NCI-H187 treated with DMSO at 0.1 percent for 48 hours (cell line): ENCODE results near the gene CACNA2D1.
"Not testable (repeated sequence)": the region's sequence is repeated elsewhere in the genome, so short reads cannot be mapped to it uniquely, and the experiment has no call there.

ENCODE experiments used
- DNase-seq: peaks from one replicate; lab custom pipeline; 2025; lab: John Stamatoyannopoulos, UW

The CACNA2D1 gene

DNA sequence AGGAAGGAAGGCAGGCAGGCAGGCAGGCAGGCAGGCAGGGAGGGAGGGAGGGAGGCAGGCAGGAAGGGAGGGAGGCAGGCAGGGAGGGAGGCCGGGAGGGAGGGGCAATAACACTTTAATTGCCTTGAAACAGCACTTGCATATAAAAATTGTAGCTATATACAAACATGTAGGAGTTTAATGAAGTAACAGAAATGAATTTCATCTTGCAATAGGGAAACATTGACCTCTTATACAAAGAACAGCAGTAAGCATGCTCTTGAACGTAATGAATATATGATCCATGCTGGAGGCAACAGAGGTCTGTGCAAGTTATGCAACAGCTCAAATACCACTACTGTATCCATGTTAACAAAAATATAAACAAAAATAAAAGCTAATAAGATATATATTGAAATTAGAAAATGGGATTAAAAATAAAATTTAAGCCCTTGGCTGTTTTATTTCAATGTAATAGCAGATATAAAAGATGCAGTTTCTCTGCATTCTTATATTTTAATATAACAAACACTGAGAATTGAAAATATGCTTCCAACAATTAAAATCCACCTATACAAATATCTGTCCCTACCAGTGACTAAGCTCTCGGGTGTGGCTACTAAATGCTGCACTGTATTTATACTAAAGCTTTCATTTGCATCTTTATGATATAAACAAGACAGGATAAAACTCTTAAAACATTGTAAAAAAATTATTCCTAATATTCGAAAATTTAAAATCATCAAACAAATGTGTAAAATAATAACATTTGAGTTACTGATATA, 50.3 kb downstream of the CACNA2D1 start:
- DNase-seq: no peak

DNA sequence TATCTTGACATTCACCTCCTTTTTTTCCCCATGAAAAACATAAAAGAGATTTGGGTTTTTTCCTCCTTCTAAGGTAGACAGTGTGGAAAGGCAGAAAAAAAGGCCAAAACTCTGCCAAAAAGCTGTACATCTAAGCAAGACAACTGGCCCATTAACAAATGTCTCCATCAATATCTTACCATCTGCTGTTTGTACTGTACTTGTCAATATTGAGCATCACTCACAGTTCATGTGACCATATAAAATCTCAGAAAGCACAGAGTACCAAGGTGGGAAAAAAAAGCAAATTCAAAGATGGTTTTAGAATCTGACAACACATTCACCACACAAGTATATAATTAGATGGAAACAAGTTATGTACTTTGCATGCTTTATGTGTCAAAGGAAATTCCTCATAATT, 52.6 kb downstream of the CACNA2D1 start:
- DNase-seq: no peak

DNA sequence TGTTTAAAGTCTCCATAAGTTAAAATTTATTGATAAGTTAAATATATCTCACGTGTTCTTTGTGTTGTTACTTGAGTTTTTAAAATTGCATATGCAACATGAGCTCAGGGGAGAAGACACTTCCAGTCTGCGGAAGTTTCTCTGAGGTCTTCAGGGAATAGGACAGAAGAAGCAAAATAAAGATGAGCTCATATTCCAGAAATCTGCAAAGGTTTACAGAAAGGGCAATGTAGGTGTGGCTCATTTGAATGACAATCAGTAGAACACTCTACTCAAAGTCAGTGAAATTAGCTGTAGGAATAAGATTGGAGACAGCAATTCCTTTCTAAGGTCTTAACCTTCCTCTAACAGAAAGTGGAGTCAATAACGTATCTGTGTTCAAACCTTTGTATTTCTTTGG, 53.7 kb downstream of the CACNA2D1 start:
- no peak for DNase-seq

DNA sequence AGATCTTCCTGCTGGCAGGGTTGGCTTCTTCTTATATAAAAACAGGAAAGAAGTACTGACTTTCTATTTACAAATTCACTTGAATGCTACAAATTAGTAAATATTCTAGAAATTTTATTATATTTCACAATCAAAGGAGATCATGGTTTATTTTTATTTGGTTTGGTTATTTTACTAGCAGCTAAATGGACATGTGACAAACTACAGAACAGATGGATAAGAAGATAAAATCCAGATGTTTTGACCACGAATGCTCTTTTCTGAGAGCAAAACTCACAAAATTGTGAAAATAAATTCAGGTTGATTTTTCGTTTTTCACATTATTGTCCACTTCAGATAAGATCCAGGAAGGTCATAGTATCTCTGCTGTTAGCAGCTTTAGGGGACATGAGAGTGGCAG, 55.4 kb downstream of the CACNA2D1 start:
- DNase-seq: no peak

DNA sequence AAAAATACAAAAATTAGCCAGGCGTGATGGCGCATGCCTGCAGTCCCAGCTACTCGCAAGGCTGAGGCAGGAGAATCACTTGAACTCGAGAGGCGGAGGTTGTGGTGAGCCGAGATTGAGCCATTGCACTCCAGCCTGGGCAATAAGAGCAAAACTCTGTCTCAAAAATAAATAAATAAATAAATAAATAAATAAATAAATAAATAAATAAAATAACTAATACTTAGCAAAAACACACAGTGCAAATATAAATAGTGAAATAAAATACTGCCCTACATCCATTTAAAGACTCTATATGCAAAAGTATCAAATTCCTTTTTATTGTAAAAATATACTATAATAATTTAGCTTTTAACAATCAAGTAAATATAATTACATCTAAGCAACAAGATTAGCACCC, 57.0 kb downstream of the CACNA2D1 start:
- not testable (repeated sequence) for DNase-seq

DNA sequence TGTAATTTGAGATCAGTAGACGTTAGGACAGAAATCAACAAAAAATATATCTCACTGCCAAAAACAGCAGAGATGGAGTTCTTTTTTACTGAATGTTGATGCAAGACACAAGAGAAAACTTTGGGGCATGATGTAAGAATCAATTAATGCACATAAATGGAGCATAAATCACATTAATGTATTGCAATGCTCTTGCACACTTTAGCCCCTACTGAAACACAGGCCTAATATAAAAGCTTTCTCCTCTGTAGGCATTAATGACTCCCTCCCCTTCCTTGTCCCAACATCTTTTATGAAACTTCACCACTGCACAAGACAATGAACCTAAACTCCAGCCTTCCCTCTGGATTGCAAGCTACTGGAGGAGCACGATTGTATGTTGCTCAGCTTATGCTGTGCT, 58.8 kb downstream of the CACNA2D1 start:
- DNase-seq: no peak

DNA sequence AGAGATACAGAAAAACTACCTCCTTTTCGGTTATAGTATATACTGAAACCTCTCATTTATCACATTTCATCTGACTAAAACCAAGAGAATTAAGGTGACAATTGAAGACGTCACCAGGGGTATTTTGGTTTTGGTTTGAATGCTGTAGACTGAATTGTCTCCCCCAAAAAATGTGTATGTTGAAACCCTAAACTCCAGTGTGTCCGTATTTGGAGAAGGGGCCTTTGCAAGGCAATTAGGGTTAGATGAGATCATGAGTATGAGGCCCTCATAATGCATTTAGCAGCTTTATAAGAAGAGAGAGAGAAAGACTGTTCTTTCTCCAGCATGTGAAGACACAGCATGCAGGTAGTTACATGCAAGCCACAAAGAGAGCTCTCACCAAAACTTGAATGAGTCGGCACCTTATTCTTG, 59.5 kb downstream of the CACNA2D1 start:
- no peak for DNase-seq

DNA sequence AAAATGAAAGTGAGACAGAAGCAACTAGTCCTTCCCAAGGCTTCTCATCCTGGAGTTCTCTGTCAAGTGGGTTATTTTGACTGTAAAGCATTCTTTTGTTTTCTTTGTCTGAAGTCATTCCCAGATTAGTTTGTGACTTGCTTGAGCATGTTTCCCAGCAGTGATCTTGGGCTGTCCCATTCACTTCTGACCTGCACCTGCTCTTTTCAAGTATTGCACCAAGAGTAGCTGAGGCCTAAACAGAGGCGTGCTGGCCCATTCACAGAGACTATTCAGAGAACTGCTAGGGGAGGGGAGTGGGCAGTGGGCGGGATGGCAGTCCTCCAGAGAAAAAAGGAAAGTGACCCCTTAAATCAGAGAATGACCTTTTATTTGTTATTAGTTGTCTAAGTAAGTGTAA, 61.3 kb downstream of the CACNA2D1 start:
- no peak for DNase-seq

DNA sequence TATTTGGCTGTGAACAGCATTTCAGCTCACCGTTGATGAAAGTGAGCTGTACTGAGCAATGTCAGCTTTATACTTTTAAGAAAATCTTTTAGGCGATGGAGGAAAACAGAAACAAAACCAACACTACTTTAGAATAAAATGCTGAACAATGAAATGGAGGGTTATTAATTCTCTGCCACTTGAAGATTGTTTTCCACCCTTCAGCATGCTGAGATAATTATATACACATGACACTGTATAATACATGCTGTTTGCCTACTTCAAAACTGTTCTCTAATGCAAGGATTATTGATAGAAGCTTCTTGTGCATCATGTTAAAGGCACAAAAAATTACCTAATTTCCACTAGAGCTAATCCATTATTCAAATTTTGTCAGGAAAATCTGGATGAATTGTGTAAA, 66.8 kb downstream of the CACNA2D1 start:
- DNase-seq: no peak

DNA sequence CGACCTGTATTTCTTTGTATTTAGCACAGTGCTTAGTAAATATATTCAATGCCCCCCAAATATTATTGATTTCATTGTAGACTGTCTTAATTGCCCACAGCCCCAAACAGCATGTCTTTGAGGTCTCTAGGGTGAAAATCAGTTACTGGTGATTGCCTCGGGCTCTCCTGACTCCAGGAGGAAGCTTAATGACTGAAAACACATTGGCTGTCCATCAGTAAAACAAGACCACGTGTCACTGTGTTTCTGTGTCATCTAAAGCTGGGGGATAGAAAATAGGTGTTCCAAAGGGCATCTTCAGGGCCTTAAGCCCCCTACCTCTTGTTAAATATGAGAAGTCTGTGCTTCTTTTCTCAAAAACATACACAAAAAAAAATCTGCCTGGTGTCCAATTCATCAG, 67.9 kb downstream of the CACNA2D1 start:
- no peak for DNase-seq

DNA sequence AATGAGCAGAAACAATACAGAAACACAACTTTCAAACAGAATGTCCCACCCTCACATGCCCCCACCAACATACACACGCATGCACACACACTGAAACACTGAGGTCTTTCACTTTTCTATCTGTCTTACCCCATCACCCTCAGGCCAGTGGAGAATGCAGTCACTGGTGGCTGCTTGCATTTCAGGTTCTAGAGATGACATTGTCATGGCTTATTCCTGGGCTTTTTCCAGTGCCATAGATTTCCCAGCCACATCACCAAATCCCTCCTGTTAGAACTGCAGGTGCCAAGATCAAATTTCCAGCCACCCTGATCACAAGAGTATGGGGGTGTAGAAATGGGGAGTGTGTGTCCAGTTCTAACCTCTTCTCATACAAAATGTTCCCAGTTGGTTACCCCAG, 68.4 kb downstream of the CACNA2D1 start:
- no peak for DNase-seq

DNA sequence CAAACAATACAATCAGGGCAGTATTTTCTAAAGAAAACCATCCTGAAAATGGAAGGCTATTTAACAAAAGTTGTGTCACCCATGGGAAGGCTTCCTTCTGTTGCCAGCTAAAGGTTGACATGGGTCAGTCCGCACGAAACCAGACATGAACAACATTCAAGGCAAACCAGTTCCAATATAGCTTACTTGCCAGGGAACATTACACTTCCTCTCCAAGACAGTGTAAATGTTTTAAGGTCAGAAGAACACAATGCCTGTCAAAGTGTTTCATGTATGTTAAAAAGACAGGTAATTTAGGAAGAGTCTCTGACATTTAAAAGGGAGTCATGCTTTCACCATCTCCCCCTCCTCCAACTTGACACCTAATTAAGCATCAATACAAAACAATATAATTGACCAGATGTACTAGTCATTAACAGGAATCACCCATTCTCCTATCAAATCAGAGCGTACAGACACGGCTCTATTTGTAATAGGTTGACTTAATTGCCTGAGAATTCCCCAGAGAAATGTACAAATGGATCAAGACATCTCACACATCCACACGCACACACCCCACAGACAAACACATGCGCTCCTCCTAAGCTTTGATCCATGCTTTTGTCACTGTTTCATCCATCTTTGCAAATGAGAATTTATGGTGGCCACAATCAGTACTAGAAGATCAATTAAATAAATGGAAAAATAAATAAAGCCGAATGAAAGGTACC, 69.5 kb downstream of the CACNA2D1 start:
- no peak for DNase-seq

DNA sequence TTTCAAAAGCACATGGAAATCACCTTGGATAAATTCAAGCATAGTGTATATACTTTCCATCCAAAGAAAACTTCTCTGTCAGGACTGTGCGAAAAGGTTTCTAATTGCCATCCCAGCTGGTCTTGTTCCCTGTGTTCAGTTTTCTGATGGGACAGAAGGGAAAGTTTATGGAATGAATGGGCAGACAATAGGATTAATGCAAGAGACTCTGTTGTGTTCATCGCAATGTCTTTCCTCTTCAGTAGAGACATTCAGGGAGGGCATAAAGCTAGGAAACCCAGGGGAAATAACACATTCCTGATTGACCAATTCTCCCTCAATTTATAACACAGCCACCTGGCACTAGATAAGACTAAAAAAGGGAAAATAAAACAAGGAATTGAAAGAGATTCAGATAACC, 78.9 kb downstream of the CACNA2D1 start:
- no peak for DNase-seq

DNA sequence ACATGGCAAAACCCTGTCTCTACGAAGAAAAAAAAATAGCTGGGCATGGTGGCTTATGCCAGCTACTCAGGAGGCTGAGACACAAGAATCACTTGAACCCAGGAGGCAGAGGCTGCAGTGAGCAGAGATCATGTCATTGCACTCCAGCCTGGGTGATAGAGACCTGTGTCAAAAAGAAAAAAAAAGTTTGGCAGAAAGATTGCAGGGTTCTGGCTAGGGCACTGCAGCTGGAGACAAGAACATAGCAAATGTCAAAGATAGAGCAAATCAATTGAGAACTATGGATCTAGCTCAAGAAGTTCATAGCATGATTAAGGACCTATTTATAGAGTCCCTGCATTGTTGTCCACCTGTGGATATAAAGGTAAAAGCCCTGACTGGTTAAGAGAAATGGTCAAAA, 79.5 kb downstream of the CACNA2D1 start:
- DNase-seq: no peak

DNA sequence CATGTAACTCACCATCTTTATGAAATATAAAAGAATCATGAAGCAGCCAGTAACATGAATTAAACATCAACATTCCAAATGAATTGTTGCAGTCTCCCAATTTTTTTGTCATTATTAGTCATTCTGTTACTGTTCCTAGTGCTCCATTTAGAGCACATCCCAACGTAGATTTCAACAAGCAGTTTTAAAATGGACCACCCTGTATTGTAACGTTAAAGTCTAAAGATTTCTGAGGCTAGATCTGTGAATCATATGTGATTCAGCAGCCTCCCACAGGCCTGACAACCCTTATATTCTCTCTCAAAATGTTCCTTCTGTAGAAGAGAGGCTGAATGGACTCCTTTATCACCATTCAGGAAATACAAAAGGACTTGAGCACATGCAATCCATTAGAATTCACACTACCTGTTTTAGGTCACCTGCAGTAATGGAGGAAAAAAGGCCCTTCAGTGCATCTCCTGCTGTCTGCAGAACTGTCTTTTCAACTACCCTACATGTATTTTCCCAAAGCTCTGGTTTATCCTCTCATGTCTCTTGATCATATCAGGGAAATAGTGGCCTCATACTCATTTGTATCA, 81.4 kb downstream of the CACNA2D1 start:
- DNase-seq: no peak

DNA sequence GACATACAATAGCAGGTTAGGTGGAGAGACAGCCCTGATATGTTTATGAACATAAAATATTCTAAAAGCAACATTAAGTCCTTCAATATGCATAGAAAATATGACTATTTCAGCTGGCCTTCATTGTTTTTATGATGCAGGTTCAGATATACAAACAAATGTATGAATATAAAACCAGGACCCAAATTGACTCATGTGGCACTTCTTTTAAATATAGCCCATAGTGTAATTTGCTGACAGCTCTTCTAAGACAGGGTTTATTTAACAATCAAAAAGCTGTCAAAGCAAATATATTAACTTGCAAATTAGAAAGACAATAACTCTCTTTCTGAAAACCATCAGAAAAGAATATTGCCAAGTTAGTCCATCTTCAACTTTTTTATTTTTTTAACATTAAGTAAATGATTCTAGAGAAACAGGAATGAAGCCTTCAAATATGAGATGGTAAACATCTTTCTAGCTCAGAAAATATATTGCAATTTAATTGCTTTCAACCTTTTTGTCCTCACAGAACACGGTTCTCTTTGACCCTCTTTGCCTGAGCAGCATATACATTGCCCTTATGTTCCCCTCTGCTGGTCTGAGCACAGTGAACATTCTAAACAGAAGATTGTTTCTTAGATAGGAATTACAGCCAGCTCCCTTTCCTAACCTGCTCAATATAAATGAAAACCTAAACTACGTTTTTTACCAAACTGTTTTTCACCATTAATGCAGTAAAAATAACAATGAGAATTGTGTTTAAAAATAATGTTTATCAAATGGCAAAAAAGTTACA, 82.8 kb downstream of the CACNA2D1 start:
- no peak for DNase-seq

DNA sequence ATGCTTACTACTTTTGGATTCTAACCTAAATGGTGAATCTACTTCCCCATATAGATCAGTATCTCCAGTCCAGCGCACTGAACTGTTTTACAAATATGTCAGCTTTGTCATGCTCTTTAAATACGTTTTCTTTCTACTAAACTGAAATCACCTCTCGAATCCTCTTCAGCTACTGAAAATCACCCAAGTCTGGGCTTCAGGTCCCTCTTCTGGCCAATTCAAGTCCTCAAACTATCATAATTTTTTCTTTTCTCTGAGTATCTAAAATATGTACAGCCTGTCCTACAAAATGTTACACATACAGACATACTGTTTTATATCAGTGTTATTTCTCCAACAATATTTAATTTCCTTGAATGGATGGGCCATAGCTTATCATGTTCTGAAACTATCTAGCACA, 84.2 kb downstream of the CACNA2D1 start:
- DNase-seq: no peak

DNA sequence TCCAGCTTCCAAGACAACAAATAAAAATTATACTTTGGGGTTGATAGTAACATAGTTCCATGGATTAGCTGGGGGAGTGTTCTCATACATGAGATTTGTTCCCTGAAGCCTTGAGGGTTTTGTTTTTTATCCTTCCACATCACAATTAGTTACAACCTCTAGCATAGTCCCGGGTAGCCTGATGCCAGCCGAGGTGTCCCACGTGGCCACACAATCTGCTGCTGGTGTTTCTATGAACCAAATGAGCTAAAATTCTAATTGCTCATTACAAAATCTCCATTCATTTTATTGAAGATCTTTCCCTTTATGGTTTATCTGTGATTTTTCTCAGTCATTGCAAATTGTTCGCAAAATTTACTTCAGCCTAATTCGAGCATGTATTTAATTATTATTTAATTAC, 84.7 kb downstream of the CACNA2D1 start:
- no peak for DNase-seq

DNA sequence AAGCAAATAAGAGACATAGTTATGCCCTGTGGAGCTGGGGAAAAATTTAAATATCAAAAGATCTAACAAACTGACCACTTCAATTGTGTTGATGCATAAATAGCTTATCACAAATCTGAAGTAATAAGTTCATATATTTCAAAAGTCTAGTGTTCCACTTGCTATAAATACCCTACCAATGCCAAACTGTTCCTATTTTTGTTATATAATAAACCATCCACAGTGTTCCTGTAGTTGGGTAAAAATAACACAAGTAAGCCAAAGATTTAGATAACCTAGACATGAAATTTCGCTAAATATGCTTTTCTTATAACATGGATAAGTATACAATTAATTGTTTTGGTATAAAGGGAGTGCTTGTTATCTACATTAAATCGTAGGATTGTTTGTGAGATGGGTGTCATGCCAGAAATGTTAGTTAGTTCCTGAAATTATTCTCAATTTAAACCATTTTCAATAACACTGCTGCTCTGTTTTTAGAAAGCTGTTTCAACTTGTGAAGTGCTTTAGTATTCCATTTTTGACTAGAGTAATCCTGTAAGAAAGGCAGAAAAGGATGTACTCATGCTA, 85.5 kb downstream of the CACNA2D1 start:
- no peak for DNase-seq

DNA sequence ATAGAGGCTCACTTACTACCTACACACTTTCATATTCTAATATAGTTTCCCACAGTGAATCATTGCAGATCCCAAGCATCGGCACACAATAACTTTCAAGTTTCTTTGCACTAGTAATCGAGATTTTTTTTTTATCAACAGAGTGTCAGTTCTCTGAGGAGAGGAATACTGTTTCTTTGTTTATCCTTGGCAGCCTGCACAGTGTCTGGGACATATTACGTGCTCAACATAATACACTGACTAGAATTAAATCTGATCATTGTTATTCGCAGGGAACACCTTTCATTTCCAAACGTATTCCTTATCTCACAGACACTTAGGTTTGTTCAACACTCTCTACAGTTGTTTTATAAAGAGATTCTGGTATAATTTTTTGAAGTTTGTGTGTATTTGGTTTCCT, 95.3 kb downstream of the CACNA2D1 start:
- no peak for DNase-seq

DNA sequence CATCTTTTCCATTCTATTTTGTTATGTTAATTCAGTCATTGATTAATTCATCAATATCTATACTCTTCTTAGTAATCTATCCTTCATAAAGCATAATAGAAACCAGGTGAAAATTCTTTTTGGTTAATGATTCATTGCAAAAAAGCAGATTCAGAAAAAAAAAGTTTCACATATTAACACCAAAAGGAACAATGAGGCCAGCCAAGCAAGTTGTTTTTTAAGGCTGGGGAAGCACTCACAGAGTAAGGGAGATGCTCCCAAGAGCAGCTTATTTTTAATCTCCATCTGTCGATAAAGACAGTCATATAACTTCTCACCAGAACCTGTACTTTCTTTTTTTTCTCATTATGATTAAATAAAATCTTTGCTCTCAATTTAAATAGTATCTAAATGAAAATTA, 95.8 kb downstream of the CACNA2D1 start:
- no peak for DNase-seq

DNA sequence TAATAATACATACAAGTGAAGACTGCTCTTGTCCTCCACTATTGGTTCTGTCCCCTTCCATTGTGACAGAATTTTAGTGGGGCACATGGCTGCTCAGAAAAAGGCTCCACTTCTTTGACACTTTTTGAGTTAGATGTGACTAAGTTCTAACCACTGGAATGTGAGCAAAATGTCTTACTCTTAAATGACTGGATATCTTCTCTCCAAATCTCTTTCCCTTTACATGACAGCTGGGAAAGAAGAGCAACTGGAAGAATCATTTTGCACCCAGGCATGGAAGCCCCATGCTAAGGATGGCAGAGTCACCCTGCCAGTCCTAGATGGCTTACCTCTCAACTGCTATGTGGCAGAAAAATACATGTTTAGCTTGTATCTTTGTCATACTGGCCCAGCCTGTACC, 97.7 kb downstream of the CACNA2D1 start:
- no peak for DNase-seq
